Chondrocyte (in vitro differentiated cells): ENCODE results near the gene SLC25A21. TPM values are rescaled to one million over a fixed set of nuclear protein-coding genes. Genes with fewer than 3 reads are reported as not detected.
A peak's percentile ranks its signal among the peaks of the same experiment; 100 is the strongest.
"Not testable (repeated sequence)": the region's sequence is repeated elsewhere in the genome, so short reads cannot be mapped to it uniquely, and the experiment has no call there.

Experiments
- DNase-seq: peaks from one replicate; pipeline ENCODE4 v3.0.0; 2021; ENCODE audit warnings: mixed read lengths, low spot score
- H3K27ac Mint-ChIP-seq: one replicate; pipeline ENCODE4 v1.8.0; 2021; ENCODE audit warnings: mild to moderate bottlenecking, moderate library complexity, mixed read lengths; ENCODE audit not compliant: unreplicated experiment
- H3K27me3 Mint-ChIP-seq: 2 replicates; pipeline ENCODE4 v1.8.0; 2021; ENCODE audit warnings: low read depth, mixed read lengths
- H3K36me3 Mint-ChIP-seq: 2 replicates; pipeline ENCODE4 v1.8.0; 2021; ENCODE audit warnings: low read depth, mixed read lengths
- H3K4me1 Mint-ChIP-seq: 2 replicates; pipeline ENCODE4 v1.8.0; 2021; ENCODE audit warnings: low read depth, mild to moderate bottlenecking, mixed read lengths
- H3K4me3 Mint-ChIP-seq: one replicate; pipeline ENCODE4 v1.8.0; 2021; ENCODE audit warnings: mild to moderate bottlenecking, moderate library complexity, mixed read lengths; ENCODE audit not compliant: unreplicated experiment
- H3K9me3 Mint-ChIP-seq: 2 replicates; pipeline ENCODE4 v1.8.0; 2021; ENCODE audit warnings: low read depth, mixed read lengths
- CTCF ChIP-seq: fragments of 200-600 bp; sonication (generic); IDR thresholded peaks from 2 replicates; pipeline ENCODE4 v1.5.0; 2021; ENCODE audit warnings: antibody characterized with exemption, mild to moderate bottlenecking, moderate library complexity
- total RNA-seq: library from RNA; stranded (reverse); gene quantifications from 3 replicates; pipeline ENCODE4 v1.2.1, GENCODE V29; 2021

Gene SLC25A21
- total RNA-seq, 1 donor from 2014 or later = 0.22 TPM

- TF ChIP-seq CTCF = peak; percentile 5
Observed at GRCh38 chr14:37198273-37198598, 25.8 kb upstream of the SLC25A21 start.

GRCh38 chr14:37197421-37198272 lies 25.2 kb upstream of the SLC25A21 start, which contains the start of gene MIPOL1:
MIPOL1 (plus strand) TSS chr14:37197937; CDS start chr14:37247889, 49,952 bp downstream.
- H3K27me3 Mint-ChIP-seq = peaks cover 3% of the 10 kb centered on the region

More at GRCh38 chr14:37198273-37198598, 25.8 kb upstream of the SLC25A21 start:
- Mint-ChIP-seq H3K4me3 (peak overlapping the region; percentile 93), H3K36me3 (no peaks in the 10 kb centered on the region), H3K27me3 (no peaks in the 10 kb centered on the region), H3K27ac (peak overlapping the region; percentile 98), H3K4me1 (peaks cover 17% of the 10 kb centered on the region), H3K9me3 (no peaks in the 10 kb centered on the region)
- DNase-seq = no peak

GRCh38 chr14:37196604-37197420 lies 24.4 kb upstream of the SLC25A21 start:
- Mint-ChIP-seq H3K9me3 (no peaks in the 10 kb centered on the region), H3K36me3 (no peaks in the 10 kb centered on the region), H3K27me3 (peaks cover 7% of the 10 kb centered on the region), H3K4me3 (peak overlapping the region; percentile 93), H3K27ac (peak overlapping the region; percentile 98), H3K4me1 (peaks cover 17% of the 10 kb centered on the region)
- no peak for TF ChIP-seq CTCF
- DNase-seq = no peak

More at GRCh38 chr14:37197421-37198272, 25.2 kb upstream of the SLC25A21 start, which contains the start of gene MIPOL1:
- H3K36me3 Mint-ChIP-seq = no peaks in the 10 kb centered on the region
- DNase-seq = peak; percentile 92
- H3K4me1 Mint-ChIP-seq = peaks cover 17% of the 10 kb centered on the region
- peak within 1 kb of the TSS; percentile 98 for H3K27ac Mint-ChIP-seq
- peak; percentile 74 for TF ChIP-seq CTCF
- no peaks in the 10 kb centered on the region for H3K9me3 Mint-ChIP-seq
- H3K4me3 Mint-ChIP-seq = peak within 1 kb of the TSS; percentile 93

GRCh38 chr14:37195327-37195726 lies 22.9 kb upstream of the SLC25A21 start:
- no peak overlapping the region for H3K4me3 Mint-ChIP-seq
- no peak for DNase-seq
- peaks cover 17% of the 10 kb centered on the region for H3K4me1 Mint-ChIP-seq
- peaks cover 5% of the 10 kb centered on the region for H3K9me3 Mint-ChIP-seq
- peaks cover 16% of the 10 kb centered on the region for H3K27me3 Mint-ChIP-seq
- TF ChIP-seq CTCF = no peak
- H3K27ac Mint-ChIP-seq = no peak overlapping the region
- H3K36me3 Mint-ChIP-seq = peaks cover 3% of the 10 kb centered on the region

- Mint-ChIP-seq H3K36me3 (peaks cover 4% of the 10 kb centered on the region), H3K4me3 (no peak overlapping the region), H3K27ac (no peak overlapping the region), H3K4me1 (peaks cover 17% of the 10 kb centered on the region), H3K27me3 (peaks cover 21% of the 10 kb centered on the region), H3K9me3 (peaks cover 9% of the 10 kb centered on the region)
- DNase-seq = no peak
- TF ChIP-seq CTCF = no peak
Observed at GRCh38 chr14:37194698-37195097, 22.3 kb upstream of the SLC25A21 start.

GRCh38 chr14:37189733-37190132 lies 17.3 kb upstream of the SLC25A21 start:
- not testable (repeated sequence) for H3K4me1 Mint-ChIP-seq, H3K36me3 Mint-ChIP-seq, H3K4me3 Mint-ChIP-seq, H3K27ac Mint-ChIP-seq, DNase-seq
- Mint-ChIP-seq H3K27me3 (peaks cover 27% of the 10 kb centered on the region), H3K9me3 (peaks cover 19% of the 10 kb centered on the region)

GRCh38 chr14:37187840-37188577 lies 15.6 kb upstream of the SLC25A21 start:
- not testable (repeated sequence) for DNase-seq, H3K4me1 Mint-ChIP-seq, H3K27ac Mint-ChIP-seq, H3K36me3 Mint-ChIP-seq, H3K4me3 Mint-ChIP-seq
- H3K27me3 Mint-ChIP-seq = peaks cover 28% of the 10 kb centered on the region
- H3K9me3 Mint-ChIP-seq = peaks cover 19% of the 10 kb centered on the region
